Glomerular endothelial cell (primary cell): ENCODE measurements around the gene SETD2. TPM values are rescaled to one million over a fixed set of nuclear protein-coding genes. Genes with fewer than 3 reads are reported as not detected.
A peak's percentile ranks its signal among the peaks of the same experiment; 100 is the strongest.

Experiments
- DNase-seq: peaks from one replicate; pipeline ENCODE4 v3.0.0-alpha.2; 2011; ENCODE audit warnings: low read depth, low spot score; ENCODE audit errors: extremely low read depth
- total RNA-seq: library from RNA; depleted of rRNA; stranded (reverse); fragments of >200 nt; gene quantifications from 2 replicates; pipeline ENCODE4 v1.2.3, GENCODE V29; 2015

The SETD2 gene
- total RNA-seq, 1 donor from 2014 or later, result 43.2 TPM

- no peak for DNase-seq
Observed at GRCh38 chr3:46987743-46988401, 176.0 kb downstream of the SETD2 start.

GRCh38 chr3:46987319-46987742, 176.6 kb downstream of the SETD2 start:
- DNase-seq, result no peak

DNA sequence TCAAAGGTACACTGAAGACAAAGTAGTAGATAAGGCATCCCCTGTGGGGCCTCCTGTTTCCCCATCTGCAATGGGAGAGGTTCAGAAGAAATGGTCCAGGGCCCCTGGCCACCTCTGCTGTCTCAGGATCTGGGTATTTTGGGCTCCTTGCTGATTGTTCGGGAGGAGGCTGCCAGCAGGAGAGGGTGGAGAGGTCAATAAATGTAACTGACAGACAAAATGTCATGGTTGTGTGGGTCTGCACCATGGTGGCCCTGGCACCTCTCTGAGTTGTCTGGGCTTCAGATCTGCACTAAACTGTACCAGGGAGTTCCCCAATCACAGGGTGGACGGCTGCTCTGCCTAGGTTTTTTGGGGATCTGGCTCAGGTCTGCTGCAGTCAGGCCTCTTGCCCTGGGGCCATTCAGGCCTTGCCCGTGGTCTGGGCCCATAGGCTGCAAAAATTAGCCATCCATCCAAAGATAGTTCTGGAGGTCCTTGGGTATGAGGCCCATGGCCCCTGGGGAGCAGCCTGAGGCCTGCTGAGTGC, 177.1 kb downstream of the SETD2 start:
- DNase-seq, result no peak

DNA sequence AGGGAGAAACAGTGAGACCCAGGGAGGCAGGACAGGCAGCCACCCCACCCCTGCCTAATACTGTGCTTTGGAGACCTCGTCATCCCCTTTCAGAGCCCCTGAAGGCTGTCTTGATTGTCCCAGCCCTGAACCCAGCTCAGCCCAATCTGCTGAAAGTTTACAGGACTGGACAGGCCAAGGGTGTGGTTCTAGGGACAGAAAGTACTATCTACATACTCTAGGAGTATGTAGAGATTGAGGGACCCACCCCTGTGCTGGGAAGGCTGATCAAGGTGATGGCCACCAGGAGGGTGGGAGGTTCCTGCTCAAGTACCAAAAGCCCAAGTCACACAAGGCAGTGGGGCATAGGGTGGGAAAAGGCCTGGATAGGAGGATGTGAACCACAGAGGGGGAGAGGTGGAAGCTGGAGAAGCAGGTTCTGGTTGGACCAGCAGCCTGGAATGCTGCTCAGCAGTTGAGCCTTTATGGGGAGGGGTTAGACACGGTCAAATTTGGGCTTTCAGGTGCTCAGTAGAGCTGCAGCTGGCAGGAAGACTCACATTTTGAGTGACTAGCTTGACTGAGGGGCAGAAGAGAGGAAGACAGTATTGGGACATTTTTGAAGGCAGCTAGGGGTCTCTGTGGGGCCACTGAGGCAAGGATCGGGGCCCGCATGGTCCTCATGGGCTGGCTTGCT, 177.7 kb downstream of the SETD2 start:
- no peak for DNase-seq

DNA sequence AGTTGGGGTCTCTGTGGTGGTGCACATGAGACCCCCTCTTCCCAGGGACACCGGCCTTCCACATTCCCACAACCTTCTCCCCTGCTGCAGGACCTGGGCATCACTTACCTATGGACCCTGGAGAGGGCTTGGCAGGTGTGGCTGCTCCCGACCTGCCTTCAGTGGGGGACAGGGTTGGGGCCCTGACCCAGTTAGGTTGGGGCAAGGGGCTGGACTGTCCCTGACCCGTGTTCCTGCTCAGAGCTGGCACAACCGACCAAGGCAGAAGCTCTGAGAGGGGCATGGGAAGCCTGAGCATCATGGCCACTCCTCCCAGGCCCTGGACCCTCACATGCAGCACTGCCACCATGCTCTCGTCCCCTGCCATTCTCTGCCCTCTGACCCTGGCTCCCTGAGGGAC, 178.3 kb downstream of the SETD2 start:
- DNase-seq, result no peak

GRCh38 chr3:46984591-46985459, 179.1 kb downstream of the SETD2 start:
- DNase-seq, result no peak

GRCh38 chr3:46982546-46982945, 181.4 kb downstream of the SETD2 start:
- DNase-seq, result no peak

- no peak for DNase-seq
Observed at GRCh38 chr3:46981932-46982471, 181.9 kb downstream of the SETD2 start.

GRCh38 chr3:46979958-46980497, 183.9 kb downstream of the SETD2 start:
- no peak for DNase-seq

- DNase-seq, result no peak
Observed at GRCh38 chr3:46978985-46979944, 184.6 kb downstream of the SETD2 start, which contains the start of gene NBEAL2. NBEAL2 (plus strand) TSS chr3:46979666; CDS start chr3:46979862, 196 bp downstream.

DNA sequence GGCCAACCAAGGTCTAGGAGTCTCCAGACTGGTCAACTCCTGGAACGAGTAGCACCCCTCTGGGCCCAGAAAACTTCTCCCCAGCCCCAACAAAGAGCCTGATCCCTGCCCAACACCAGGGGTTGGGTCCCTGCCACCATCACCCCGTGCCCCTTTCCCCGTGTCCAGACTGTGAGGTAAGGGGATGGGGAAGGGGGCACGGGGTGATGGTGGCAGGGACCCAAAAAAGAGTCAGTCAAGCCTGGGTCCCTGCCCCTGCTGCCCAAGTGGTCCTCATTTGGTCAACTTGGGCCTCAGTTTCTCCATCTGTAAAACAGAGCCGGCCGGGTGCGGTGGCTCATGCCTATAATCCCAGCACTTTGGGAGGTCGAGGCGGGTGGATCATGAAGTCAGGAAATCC, 185.5 kb downstream of the SETD2 start:
- DNase-seq, result no peak

GRCh38 chr3:46977811-46978195, 186.1 kb downstream of the SETD2 start:
- no peak for DNase-seq

DNA sequence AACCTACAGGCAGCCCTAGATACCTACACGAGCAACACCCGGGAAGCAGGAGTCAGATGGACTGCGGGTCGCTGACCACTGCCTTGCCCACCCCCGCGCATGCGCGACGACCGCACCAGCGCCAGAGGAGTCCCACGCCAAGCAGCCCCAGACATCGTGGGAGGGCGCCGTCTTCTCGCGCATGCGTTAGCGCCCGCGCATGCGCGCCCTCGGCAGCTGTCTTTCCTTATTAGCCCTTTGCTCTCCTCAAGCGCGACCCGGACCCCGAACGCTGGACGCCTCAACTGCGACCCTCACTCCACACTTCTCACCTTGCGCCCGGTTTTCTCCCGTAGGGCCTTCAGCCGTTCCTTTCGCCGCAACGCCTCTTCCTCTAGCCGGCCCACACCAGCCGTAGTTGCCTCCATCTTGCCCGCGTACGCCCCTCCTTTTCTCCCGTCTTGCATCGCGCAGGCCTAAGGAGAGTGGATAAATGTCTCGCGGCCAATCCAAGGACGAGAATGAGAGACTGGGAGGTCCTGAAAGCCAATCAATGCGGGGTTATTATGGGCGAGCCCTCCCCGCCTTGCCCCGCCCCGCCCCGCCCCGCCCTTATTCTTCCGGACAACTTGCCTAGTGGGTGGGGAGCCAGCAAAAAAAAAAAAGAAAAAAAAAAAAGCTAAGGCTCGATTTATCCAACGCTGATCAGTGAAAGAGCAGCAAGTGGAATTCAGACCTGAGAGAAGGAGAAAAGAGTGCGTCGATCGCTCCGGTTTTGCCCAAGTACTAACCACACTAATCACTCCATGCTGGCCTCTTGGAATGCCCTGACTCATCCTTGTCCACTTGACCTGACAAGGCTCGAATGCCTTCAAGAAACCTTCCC, 187.4 kb downstream of the SETD2 start, which contains the start of gene CCDC12:
Gene CCDC12, minus strand, starts transcription at position 420 of the 865 bp plus-strand sequence. Its CDS starts 13 bp downstream, at position 407.
- peak; percentile 88 for DNase-seq

DNA sequence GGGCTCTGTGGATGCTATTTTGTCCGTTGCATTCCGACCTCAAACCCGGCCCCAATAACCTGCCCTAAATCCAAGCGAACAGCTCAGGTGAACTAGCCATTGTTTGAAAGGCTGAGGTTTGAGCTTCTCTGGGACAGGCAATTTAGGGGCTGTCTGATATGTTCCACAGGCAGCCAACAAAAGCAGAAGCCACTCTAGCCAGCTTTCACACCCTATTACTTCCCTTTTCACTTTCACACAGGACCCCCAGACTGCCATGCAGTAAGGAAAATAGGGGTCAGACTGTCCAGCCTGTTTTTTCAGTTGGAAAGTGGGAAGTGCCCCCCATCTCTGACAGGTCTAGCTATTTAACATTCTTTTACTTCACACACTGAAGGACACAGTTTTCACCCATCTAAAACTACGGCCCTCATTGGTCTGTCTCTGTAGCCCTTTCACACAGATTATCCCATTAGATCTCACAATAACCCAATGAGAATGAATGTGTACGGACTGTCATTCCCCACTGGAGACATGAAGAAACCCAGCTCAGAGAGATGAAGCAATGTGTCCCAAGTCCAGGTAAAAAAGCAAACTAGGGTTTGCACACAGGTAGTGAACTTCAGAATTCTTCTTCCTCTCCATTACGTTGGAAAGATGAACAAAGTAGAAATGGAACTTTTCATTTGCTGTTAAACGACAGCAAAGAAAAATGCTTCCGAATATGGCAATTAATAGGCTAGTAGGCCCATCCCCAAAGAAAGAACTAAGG, 189.3 kb downstream of the SETD2 start:
- no peak for DNase-seq

DNA sequence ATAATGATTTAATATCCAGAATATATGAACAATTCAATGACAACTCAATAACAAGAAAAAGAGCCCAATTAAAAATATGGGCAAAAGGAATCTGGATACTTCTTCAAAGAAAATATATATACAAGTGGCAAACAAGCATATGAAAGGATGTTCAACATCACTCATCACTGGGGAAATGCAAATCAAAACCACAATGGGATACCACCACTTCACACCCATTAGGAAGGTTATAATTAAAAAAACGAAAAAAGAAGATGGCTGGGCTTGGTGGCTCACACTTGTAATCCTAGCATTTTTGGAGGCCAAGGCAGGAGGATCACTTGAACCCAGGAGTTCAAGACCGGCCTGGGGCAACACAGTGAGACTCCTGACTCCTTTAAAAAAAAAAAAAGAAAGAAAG, 191.5 kb downstream of the SETD2 start:
- no peak for DNase-seq

- DNase-seq, result no peak
Observed at GRCh38 chr3:46971742-46972141, 192.2 kb downstream of the SETD2 start.

DNA sequence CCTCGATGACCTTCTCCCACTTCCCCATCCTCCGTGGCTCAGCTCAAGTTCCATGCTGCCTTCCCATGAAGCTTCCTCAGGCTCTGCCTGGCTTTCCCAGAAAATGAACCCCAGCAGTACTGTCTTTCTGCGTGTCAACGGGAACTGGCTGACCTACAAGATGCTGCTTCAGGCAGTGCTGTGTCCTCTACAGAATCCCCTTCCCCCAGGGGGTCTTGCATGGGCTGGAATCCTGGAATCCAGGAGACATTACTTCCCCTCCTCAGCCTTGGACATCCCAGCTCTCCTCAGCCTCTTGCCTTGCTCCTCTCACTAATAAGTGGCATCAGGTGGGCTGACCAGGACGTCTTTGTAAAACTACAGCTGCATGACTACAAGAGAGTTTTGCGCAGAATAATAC, 192.8 kb downstream of the SETD2 start:
- DNase-seq, result no peak
